Ascending aorta (tissue), 2 donors: ENCODE data around the gene QSOX2. TPM values are rescaled to one million over a fixed set of nuclear protein-coding genes. Genes with fewer than 3 reads are reported as not detected.
A peak's percentile ranks its signal among the peaks of the same experiment; 100 is the strongest.

Source experiments
- DNase-seq, 2 donors: peaks; one replicate each; pipeline ENCODE4 v3.0.0-alpha.2; 2019; ENCODE audit warnings: low spot score in 2 of 2
- H3K27ac ChIP-seq, 2 donors: fragments of 200-600 bp; sonication (generic); one replicate each; pipeline ENCODE4 v1.5.1; 2016 to 2017; ENCODE audit warnings: mild to moderate bottlenecking in 1 of 2
- H3K27me3 ChIP-seq: fragments of 200-600 bp; sonication (generic); one replicate; pipeline ENCODE4 v1.5.1; 2017
- H3K36me3 ChIP-seq, 2 donors: fragments of 200-600 bp; sonication (generic); one replicate each; pipeline ENCODE4 v1.5.1; 2016
- H3K4me1 ChIP-seq, 2 donors: fragments of 200-600 bp; sonication (generic); one replicate each; pipeline ENCODE4 v1.5.1; 2016 to 2017; ENCODE audit warnings: mild to moderate bottlenecking in 1 of 2
- H3K4me3 ChIP-seq, 2 donors: fragments of 200-600 bp; sonication (generic); one replicate each; pipeline ENCODE4 v1.5.1; 2016 to 2017; ENCODE audit warnings: mild to moderate bottlenecking in 1 of 2
- H3K9me3 ChIP-seq, 2 donors: fragments of 200-600 bp; sonication (generic); one replicate each; pipeline ENCODE4 v1.5.1; 2016
- CTCF ChIP-seq, 3 experiments: fragments of 200-600 bp in 2 of 3; fragments of 450-650 bp in 1 of 3; sonication (generic) in 2 of 3; IDR thresholded peaks; one replicate each; pipeline ENCODE4 v1.5.1; 2016 to 2019; ENCODE audit warnings: antibody characterized with exemption in 3 of 3, mild to moderate bottlenecking in 1 of 3, moderate library complexity in 1 of 3
- intact Hi-C: fragments of 100-400 bp; cut with DNase I; formaldehyde crosslinking; loops from one replicate; pipeline ENCODE4 v1.15.1; 2023
- total RNA-seq: library from RNA; depleted of rRNA; stranded (reverse); fragments of >200 nt; gene quantifications from one replicate; pipeline ENCODE4 v1.1.0, GENCODE V29; 2016

Gene QSOX2
- total RNA-seq, 1 donor from 2014 or later: 3.7 TPM

- no peak for TF ChIP-seq CTCF (IDR thresholded peaks at IDR 0.05)
- Histone ChIP-seq H3K9me3 (no peaks in the 10 kb centered on the region), H3K36me3 (no peaks in the 10 kb centered on the region), H3K4me1 (peaks cover 5 to 14% of the 10 kb centered on the region in 2 donors), H3K27me3 (no peaks in the 10 kb centered on the region), H3K4me3 (peak overlapping the region; percentile 69 to 94), H3K27ac (no peak overlapping the region)
- no peak for DNase-seq
- intact Hi-C loops: no loop called here
These were observed 718 bp downstream of the QSOX2 start for GRCh38 chr9:136244969-136245218.

- no peak for TF ChIP-seq CTCF (IDR thresholded peaks at IDR 0.05)
- peak overlapping the region; percentile 69 to 94 for H3K4me3 ChIP-seq
- no peaks in the 10 kb centered on the region for H3K9me3 ChIP-seq
- intact Hi-C loops: no loop called here
- H3K36me3 ChIP-seq: no peaks in the 10 kb centered on the region
- no peak for DNase-seq
- H3K27ac ChIP-seq: no peak overlapping the region
- H3K27me3 ChIP-seq: no peaks in the 10 kb centered on the region
- peaks cover 5 to 14% of the 10 kb centered on the region in 2 donors for H3K4me1 ChIP-seq
These were observed 1.3 kb downstream of the QSOX2 start for GRCh38 chr9:136244122-136244968.

- Histone ChIP-seq H3K36me3 (no peaks in the 10 kb centered on the region), H3K4me1 (peaks cover 5 to 14% of the 10 kb centered on the region in 2 donors), H3K9me3 (no peaks in the 10 kb centered on the region), H3K27me3 (no peaks in the 10 kb centered on the region), H3K27ac (no peak overlapping the region), H3K4me3 (no peak overlapping the region)
- DNase-seq: no peak
- intact Hi-C loops: no loop called here
- TF ChIP-seq CTCF (IDR thresholded peaks at IDR 0.05): no peak
These were observed 2.0 kb downstream of the QSOX2 start for GRCh38 chr9:136243631-136244030.

GRCh38 chr9:136242918-136243525, 2.6 kb downstream of the QSOX2 start:
- no peaks in the 10 kb centered on the region for H3K9me3 ChIP-seq
- H3K36me3 ChIP-seq: no peaks in the 10 kb centered on the region
- intact Hi-C loops: no loop called here
- TF ChIP-seq CTCF (IDR thresholded peaks at IDR 0.05): no peak
- H3K27ac ChIP-seq: no peak overlapping the region
- peaks cover 5 to 14% of the 10 kb centered on the region in 2 donors for H3K4me1 ChIP-seq
- no peaks in the 10 kb centered on the region for H3K27me3 ChIP-seq
- H3K4me3 ChIP-seq: no peak overlapping the region
- DNase-seq: no peak

- DNase-seq: no peak
- H3K36me3 ChIP-seq: no peaks in the 10 kb centered on the region
- no peak for TF ChIP-seq CTCF (IDR thresholded peaks at IDR 0.05)
- H3K27me3 ChIP-seq: no peaks in the 10 kb centered on the region
- intact Hi-C loops: no loop called here
- H3K4me3 ChIP-seq: no peak overlapping the region
- H3K4me1 ChIP-seq: peaks cover 5 to 14% of the 10 kb centered on the region in 2 donors
- no peaks in the 10 kb centered on the region for H3K9me3 ChIP-seq
- no peak overlapping the region for H3K27ac ChIP-seq
These were observed 3.4 kb downstream of the QSOX2 start for GRCh38 chr9:136242248-136242647.
